Stimulated activated CD8-positive, alpha-beta memory T cell treated with anti-CD3 and anti-CD28 coated beads, Interleukin-4, amount 100 ng/mL, for 24 hours (primary cell): ENCODE measurements around the gene MMS19.
"Not testable (repeated sequence)": the region's sequence is repeated elsewhere in the genome, so short reads cannot be mapped to it uniquely, and the experiment has no call there.

Experiments
- DNase-seq: peaks from one replicate; pipeline ENCODE4 v3.0.0-alpha.2; 2020; ENCODE audit warnings: low read depth

Gene MMS19

GRCh38 chr10:97528876-97529275 is 30.7 kb upstream of the MMS19 start:
- DNase-seq: not testable (repeated sequence)

DNA sequence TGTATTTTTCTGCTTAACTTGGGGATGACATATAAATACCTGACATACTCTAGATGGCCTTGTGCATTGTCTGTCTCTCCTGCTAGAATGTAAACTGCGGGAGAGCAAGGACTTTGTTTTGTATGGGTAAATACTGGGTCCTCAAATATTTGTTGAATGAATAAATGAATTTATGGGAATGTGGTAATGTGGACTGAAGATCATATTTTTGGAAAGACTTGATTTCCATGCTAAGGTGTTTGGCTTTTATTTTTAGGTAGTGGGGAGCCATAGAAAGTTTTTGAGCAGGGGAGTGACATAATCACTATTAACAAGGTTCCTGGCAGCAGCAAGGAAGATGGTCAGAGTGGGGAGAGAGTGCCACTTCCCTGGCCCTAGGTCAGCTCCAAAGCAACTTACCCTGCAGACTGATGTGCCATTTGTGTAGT is 27.5 kb upstream of the MMS19 start:
- no peak for DNase-seq

GRCh38 chr10:97525086-97525485 is 26.9 kb upstream of the MMS19 start:
- DNase-seq: no peak

GRCh38 chr10:97522937-97523336 is 24.7 kb upstream of the MMS19 start:
- DNase-seq: no peak

- DNase-seq: no peak
Observed at GRCh38 chr10:97522071-97522470, 23.8 kb upstream of the MMS19 start.

DNA sequence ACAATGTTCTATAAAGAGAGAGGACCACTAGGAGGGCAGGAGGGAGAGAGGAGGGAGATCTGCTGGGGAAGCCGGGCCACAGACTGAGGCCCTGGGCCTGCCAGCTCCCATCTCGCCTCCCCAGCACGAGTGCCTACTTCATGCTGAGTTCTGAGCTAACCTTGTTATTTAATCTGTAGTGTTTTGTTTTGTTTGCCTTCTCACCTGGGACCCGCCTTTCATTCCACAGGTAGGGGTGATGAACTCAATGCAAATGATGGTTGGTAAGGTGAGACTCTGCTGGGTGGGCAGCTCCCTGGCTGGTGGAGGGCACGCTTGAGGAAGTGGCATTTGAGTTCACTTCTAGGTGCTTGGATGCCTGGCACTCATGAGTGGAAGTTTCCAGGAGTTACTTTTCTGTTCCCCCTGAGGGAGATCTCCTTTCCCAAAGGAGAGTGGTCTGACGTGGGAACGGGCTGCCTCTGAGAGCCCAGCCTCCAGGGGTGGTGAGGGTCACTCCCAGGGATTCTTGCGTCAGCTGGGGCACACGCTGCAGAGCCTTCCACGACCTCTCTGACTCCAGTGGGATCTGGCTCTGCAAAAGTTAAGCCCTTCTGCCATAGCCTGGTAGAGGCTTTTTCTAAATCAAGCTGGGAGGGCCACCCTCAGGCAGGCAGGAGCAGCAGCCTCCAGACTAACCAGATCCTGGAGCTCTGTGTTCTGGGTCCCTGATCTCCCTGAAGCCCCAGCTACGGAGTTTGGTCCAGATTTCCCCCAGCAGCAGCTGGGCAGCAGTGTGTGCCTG is 22.9 kb upstream of the MMS19 start:
- DNase-seq: no peak

DNA sequence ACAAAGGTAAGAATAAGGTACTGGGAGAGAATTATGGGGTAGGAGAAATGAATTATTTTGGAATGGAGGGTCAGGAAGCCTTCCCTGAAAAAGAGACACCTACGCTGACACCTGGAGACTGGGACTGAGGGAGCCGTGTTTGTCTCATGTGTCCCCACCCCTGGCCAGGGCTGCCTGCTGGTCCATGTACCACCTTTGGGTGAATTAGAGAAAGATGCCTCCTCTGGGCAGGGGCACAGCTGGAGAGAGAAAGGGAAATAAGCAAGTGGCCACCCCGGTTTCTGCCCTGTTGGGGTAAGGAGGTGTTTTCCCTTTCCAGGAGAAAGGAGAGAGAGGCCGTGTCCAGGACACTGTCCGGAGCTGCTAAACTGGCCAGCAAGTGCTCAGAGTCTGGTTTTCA is 22.3 kb upstream of the MMS19 start:
- DNase-seq: no peak

GRCh38 chr10:97519342-97519741 is 21.1 kb upstream of the MMS19 start:
- DNase-seq: no peak

DNA sequence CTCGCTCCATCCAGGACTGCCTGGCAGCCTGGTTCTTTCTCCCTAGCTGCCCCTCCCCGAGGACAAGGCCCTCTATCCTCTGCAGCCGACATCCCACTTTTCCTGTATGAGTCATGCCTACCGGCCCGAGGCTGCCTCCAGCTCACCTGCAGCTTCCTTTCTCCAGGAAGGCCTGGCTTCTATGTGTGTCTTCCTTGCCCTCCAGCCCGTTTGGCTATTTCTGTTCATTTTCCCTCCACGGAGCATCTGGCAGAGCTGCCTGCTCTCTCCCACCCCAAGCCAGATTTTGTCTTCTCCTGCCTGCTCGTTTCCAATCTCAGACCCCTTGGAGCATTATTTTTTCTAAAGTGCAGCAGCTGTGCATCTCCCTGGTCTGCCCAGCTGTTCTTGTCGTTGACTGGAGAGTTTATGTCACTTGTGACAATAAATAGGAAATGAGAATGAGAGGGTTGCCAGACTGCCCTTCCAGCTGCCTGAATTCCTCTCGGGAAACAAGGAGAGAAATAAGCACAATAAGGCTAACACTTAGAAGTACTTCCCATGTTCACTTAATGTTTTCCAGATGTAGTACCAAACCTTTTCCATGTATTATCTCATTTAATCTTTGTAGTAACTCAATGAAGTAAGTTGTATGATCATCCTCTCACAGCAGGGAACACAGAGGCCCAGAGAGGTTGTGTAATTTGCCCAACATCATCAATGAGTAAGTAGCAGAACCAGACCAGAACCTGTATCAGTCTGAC is 20.2 kb upstream of the MMS19 start:
- DNase-seq: no peak

GRCh38 chr10:97517778-97518300 is 19.6 kb upstream of the MMS19 start:
- no peak for DNase-seq

- no peak for DNase-seq
Observed at GRCh38 chr10:97517096-97517750, 19.0 kb upstream of the MMS19 start.

DNA sequence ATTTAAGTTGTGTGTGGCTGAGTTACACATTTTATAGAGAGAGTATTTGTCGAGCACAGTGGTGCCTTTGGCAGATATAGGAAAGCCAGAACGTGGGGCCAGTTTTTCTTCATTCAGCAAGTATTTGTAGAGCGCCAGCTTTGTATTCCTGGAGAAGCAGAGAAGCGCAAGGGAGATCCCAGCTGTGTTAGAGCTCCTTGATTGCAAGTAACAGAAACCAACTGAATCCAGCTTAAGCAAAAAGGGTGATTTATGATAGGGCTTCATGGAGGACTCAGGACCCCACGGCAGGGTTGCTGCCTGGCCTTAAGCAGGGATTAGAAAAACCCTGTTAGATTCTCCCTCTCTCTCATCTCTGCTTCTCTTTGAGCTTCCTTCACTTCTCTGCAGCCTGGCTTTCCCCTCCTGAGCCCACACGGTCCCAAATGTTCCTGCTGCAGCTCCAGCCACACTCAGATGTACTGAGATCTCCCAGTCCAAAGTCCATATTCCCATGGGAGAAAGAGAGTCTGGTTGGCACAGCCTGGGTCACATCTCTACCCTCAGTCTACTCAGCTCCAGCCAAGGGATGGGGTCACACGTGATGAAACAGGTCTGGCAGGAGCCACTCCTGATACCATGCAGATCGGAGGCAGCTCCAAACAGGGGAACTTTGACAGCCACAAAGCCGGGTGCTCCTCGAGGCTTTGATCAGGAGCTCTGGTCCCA is 17.2 kb upstream of the MMS19 start:
- no peak for DNase-seq

- no peak for DNase-seq
Observed at GRCh38 chr10:97514344-97514743, 16.1 kb upstream of the MMS19 start.

GRCh38 chr10:97512993-97513392 is 14.8 kb upstream of the MMS19 start:
- DNase-seq: no peak

- no peak for DNase-seq
Observed at GRCh38 chr10:97511711-97512440, 13.7 kb upstream of the MMS19 start.

- DNase-seq: no peak
Observed at GRCh38 chr10:97510686-97511085, 12.5 kb upstream of the MMS19 start.

DNA sequence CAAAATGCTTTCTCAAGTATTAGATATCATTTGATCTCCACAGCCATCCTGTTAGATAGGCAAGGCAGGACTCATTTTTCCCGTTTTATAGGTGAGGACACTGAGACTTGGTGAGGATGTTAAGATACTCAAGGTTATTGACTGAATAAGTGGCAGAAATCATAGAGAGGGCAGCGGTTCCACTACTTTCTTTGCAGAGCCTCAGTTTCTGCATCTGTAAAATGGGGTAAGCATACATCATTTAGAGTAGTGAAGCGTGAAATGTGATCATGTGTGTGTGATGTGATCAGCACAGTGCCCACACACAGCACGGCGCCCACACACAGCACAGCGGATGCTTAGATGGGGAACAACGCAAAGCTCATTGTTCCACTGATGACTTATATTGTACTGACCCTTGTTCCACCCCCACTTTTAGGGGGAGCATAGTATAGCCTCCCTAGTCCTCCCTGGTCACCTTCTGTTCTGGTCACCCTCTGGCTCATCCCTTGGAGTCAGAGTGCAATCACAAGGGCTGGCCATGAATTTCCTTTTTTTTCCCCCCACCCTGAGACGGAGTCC is 11.0 kb upstream of the MMS19 start:
- no peak for DNase-seq

GRCh38 chr10:97508342-97508741 is 10.1 kb upstream of the MMS19 start:
- DNase-seq: no peak

- no peak for DNase-seq
Observed at GRCh38 chr10:97506199-97506991, 8.2 kb upstream of the MMS19 start.

- no peak for DNase-seq
Observed at GRCh38 chr10:97505152-97505551, 6.9 kb upstream of the MMS19 start.
